T-cell (primary cell): ENCODE data around the gene BAIAP2. TPM values are rescaled to one million over a fixed set of nuclear protein-coding genes. Genes with fewer than 3 reads are reported as not detected.

Experiments
- ATAC-seq, 4 experiments: fragments of 200-7000 bp in 3 of 4; fragments of 150-1000 bp in 1 of 4; cut with Tn5 transposase; replicated peaks in 1 of 4; 1 replicate in 3 of 4; 2 replicates in 1 of 4; pipeline ENCODE4 v1.10.0; 2021; ENCODE audit warnings: moderate library complexity in 3 of 4, mild to moderate bottlenecking in 2 of 4, moderate number of reproducible peaks in 1 of 4
- CTCF ChIA-PET, 2 donors: fragments of 300-600 bp; sonication (Branson Sonifier 250); formaldehyde crosslinking; loops; one replicate each; lab custom pipeline; 2022; ENCODE audit warnings: antibody characterized with exemption in 2 of 2; lab: Charles Lee
- POLR2A ChIA-PET, 2 donors: fragments of 300-600 bp; sonication (Branson Sonifier 250); formaldehyde crosslinking; loops; one replicate each; lab custom pipeline; 2022; ENCODE audit warnings: antibody characterized with exemption in 2 of 2; lab: Charles Lee
- DNase-seq, 35 experiments: peaks; one replicate each; pipeline versions ENCODE4 v3.0.0 to v3.0.0-alpha.2; 2013 to 2023
- H3K27ac ChIP-seq: one replicate; pipeline ENCODE4 v1.5.1; 2013; ENCODE audit warnings: low read length
- H3K27me3 ChIP-seq, 2 experiments: replicated peaks in 1 of 2; 1 replicate in 1 of 2; 2 replicates in 1 of 2; pipeline versions ENCODE4 v1.6.1 to v1.7.0; 2013; ENCODE audit warnings: low read length in 1 of 2, mixed read lengths in 1 of 2; ENCODE audit not compliant: control insufficient read depth in 2 of 2, insufficient read depth in 2 of 2; ENCODE audit errors: extremely low read depth in 1 of 2
- H3K36me3 ChIP-seq, 2 donors: 1 replicate in 1 of 2; 2 replicates in 1 of 2; pipeline versions ENCODE4 v1.6.1 to v1.7.0; 2013; ENCODE audit warnings: low read length in 1 of 2; ENCODE audit not compliant: control insufficient read depth in 2 of 2, insufficient read depth in 1 of 2; ENCODE audit errors: extremely low read depth in 1 of 2
- H3K4me1 ChIP-seq, 2 experiments: 1 replicate in 1 of 2; 2 replicates in 1 of 2; pipeline versions ENCODE4 v1.6.1 to v1.7.0; 2013; ENCODE audit warnings: low read length in 2 of 2, mixed read lengths in 1 of 2; ENCODE audit not compliant: insufficient read depth in 2 of 2, control insufficient read depth in 1 of 2; ENCODE audit errors: extremely low read depth in 1 of 2
- H3K4me3 ChIP-seq, 2 donors: 1 replicate in 1 of 2; 2 replicates in 1 of 2; pipeline versions ENCODE4 v1.5.1 to v1.7.0; 2013; ENCODE audit warnings: mild to moderate bottlenecking in 2 of 2, low read length in 1 of 2, moderate library complexity in 1 of 2; ENCODE audit not compliant: control insufficient read depth in 1 of 2; ENCODE audit errors: extremely low read depth in 1 of 2
- H3K9me3 ChIP-seq: 2 replicates; pipeline ENCODE4 v1.7.0; 2013
- H3K27ac Mint-ChIP-seq, 2 donors: one replicate each; pipeline ENCODE4 v1.8.0; 2020 to 2021; ENCODE audit warnings: mild to moderate bottlenecking in 2 of 2, mixed read lengths in 2 of 2
- H3K27me3 Mint-ChIP-seq, 2 donors: one replicate each; pipeline ENCODE4 v1.8.0; 2021 to 2022; ENCODE audit warnings: mixed read lengths in 2 of 2
- H3K36me3 Mint-ChIP-seq: one replicate; pipeline ENCODE4 v1.8.0; 2021; ENCODE audit warnings: mixed read lengths
- H3K4me1 Mint-ChIP-seq, 3 donors: one replicate each; pipeline ENCODE4 v1.8.0; 2020 to 2022; ENCODE audit warnings: mixed read lengths in 3 of 3, mild to moderate bottlenecking in 1 of 3
- H3K4me3 Mint-ChIP-seq, 3 donors: one replicate each; pipeline ENCODE4 v1.8.0; 2020 to 2022; ENCODE audit warnings: mild to moderate bottlenecking in 3 of 3, mixed read lengths in 3 of 3, moderate library complexity in 3 of 3
- H3K9me3 Mint-ChIP-seq, 3 donors: one replicate each; pipeline ENCODE4 v1.8.0; 2020 to 2022; ENCODE audit warnings: mixed read lengths in 3 of 3
- WGBS: methylation state at CpG from one replicate; pipeline ENCODE4 v1.1.5; 2013; ENCODE audit warnings: missing lambda C conversion rate; ENCODE audit not compliant: insufficient coverage; 5-methylcytosine and 5-hydroxymethylcytosine counted together
- total RNA-seq, 35 experiments: library from RNA in 6 of 35; stranded (reverse) in 6 of 35; fragments of 120-200 nt in 1 of 35; gene quantifications; one replicate each; pipeline versions ENCODE4 v1.2.1 to v1.2.4 and lab custom pipeline; 2013 to 2026

Gene BAIAP2
- total RNA-seq, 5 donors from 2014 or later (not counting 1 experiment from before 2014, with no cell fraction given): 6.3 to 12.0 (median 10.1) TPM

GRCh38 chr17:81006891-81007290 lies 28.1 kb upstream of the BAIAP2 start:
- ChIA-PET POLR2A (interaction anchor here in 1 of 2 donors (1.1 kb wide), 1 partner anchor 10 kb away, joined by 3 read pairs; no protein-coding TSS in a partner anchor), CTCF (interaction anchor here in 1 of 2 donors (0.6 kb wide), 1 partner anchor 1254 kb away, joined by 6 read pairs; no protein-coding TSS in a partner anchor)
- ATAC-seq (no peak), DNase-seq (no peak)
- H3K4me3 Mint-ChIP-seq: no peak overlapping the region
- no peak overlapping the region for H3K27ac Mint-ChIP-seq
- H3K27me3 Mint-ChIP-seq: peaks cover 9 to 31% of the 10 kb centered on the region in 2 donors
- Histone ChIP-seq H3K36me3 (peaks cover 0 to 7% of the 10 kb centered on the region in 2 donors), H3K27me3 (peaks cover 2 to 45% of the 10 kb centered on the region in 2 experiments), H3K4me3 (no peak overlapping the region), H3K27ac (no peak overlapping the region), H3K4me1 (peaks cover 2 to 18% of the 10 kb centered on the region in 2 experiments), H3K9me3 (no peaks in the 10 kb centered on the region)
- WGBS: no CpG with 5 or more reads among the region's 10 CpGs
- peaks cover 7% of the 10 kb centered on the region for H3K36me3 Mint-ChIP-seq
- H3K9me3 Mint-ChIP-seq: peaks cover 3 to 6% (median 6%) of the 10 kb centered on the region in 3 donors
- peaks cover 12 to 19% (median 13%) of the 10 kb centered on the region in 3 donors for H3K4me1 Mint-ChIP-seq

- DNase-seq (no peak), ATAC-seq (no peak)
- no peak overlapping the region for H3K27ac Mint-ChIP-seq
- Histone ChIP-seq H3K4me3 (no peak overlapping the region), H3K9me3 (no peaks in the 10 kb centered on the region), H3K4me1 (peaks cover 2 to 18% of the 10 kb centered on the region in 2 experiments), H3K27ac (no peak overlapping the region), H3K36me3 (peaks cover 0 to 7% of the 10 kb centered on the region in 2 donors), H3K27me3 (peaks cover 2 to 45% of the 10 kb centered on the region in 2 experiments)
- CTCF ChIA-PET: no interaction called here
- WGBS: 85% methylated on average over 6 of the region's 11 CpGs
- POLR2A ChIA-PET: no interaction called here
- peaks cover 8% of the 10 kb centered on the region for H3K36me3 Mint-ChIP-seq
- H3K27me3 Mint-ChIP-seq: peaks cover 9 to 26% of the 10 kb centered on the region in 2 donors
- peaks cover 3 to 6% (median 6%) of the 10 kb centered on the region in 3 donors for H3K9me3 Mint-ChIP-seq
- no peak overlapping the region for H3K4me3 Mint-ChIP-seq
- H3K4me1 Mint-ChIP-seq: peaks cover 8 to 14% (median 12%) of the 10 kb centered on the region in 3 donors
Observed at GRCh38 chr17:81008140-81008539, 26.8 kb upstream of the BAIAP2 start.

- Mint-ChIP-seq H3K4me1 (peaks cover 5 to 8% (median 7%) of the 10 kb centered on the region in 3 donors), H3K4me3 (no peak overlapping the region), H3K27ac (no peak overlapping the region), H3K27me3 (peaks cover 9 to 20% of the 10 kb centered on the region in 2 donors), H3K9me3 (peaks cover 3 to 6% (median 6%) of the 10 kb centered on the region in 3 donors), H3K36me3 (peaks cover 8% of the 10 kb centered on the region)
- Histone ChIP-seq H3K4me3 (no peak overlapping the region), H3K4me1 (peaks cover 0 to 13% of the 10 kb centered on the region in 2 experiments), H3K27ac (no peak overlapping the region), H3K36me3 (peaks cover 0 to 7% of the 10 kb centered on the region in 2 donors), H3K27me3 (peaks cover 0 to 37% of the 10 kb centered on the region in 2 experiments), H3K9me3 (no peaks in the 10 kb centered on the region)
- DNase-seq (no peak), ATAC-seq (no peak)
- 53% methylated on average over 4 of the region's 14 CpGs for WGBS
- ChIA-PET CTCF (no interaction called here), POLR2A (interaction anchor here in 1 of 2 donors (0.6 kb wide), 1 partner anchor 631 kb away, joined by 8 read pairs; no protein-coding TSS in a partner anchor)
Observed at GRCh38 chr17:81009136-81009535, 25.8 kb upstream of the BAIAP2 start.

GRCh38 chr17:81010935-81011334 lies 24.0 kb upstream of the BAIAP2 start:
- Histone ChIP-seq H3K27ac (no peak overlapping the region), H3K27me3 (peaks cover 0 to 20% of the 10 kb centered on the region in 2 experiments), H3K36me3 (peaks cover 0 to 7% of the 10 kb centered on the region in 2 donors), H3K4me3 (no peak overlapping the region), H3K4me1 (peaks cover 0 to 3% of the 10 kb centered on the region in 2 experiments), H3K9me3 (no peaks in the 10 kb centered on the region)
- ATAC-seq (no peak), DNase-seq (no peak)
- peaks cover 3 to 11% (median 6%) of the 10 kb centered on the region in 3 donors for H3K9me3 Mint-ChIP-seq
- ChIA-PET POLR2A (no interaction called here), CTCF (no interaction called here)
- no peak overlapping the region for H3K27ac Mint-ChIP-seq
- peaks cover 0 to 5% (median 0%) of the 10 kb centered on the region in 3 donors for H3K4me1 Mint-ChIP-seq
- peaks cover 8% of the 10 kb centered on the region for H3K36me3 Mint-ChIP-seq
- WGBS: 82% methylated on average over 2 of the region's 2 CpGs
- peaks cover 4 to 11% of the 10 kb centered on the region in 2 donors for H3K27me3 Mint-ChIP-seq
- H3K4me3 Mint-ChIP-seq: no peak overlapping the region

- no CpG with 5 or more reads among the region's 3 CpGs for WGBS
- H3K27me3 Mint-ChIP-seq: peaks cover 2 to 4% of the 10 kb centered on the region in 2 donors
- Histone ChIP-seq H3K9me3 (no peaks in the 10 kb centered on the region), H3K27ac (no peak overlapping the region), H3K4me1 (peaks cover 0 to 5% of the 10 kb centered on the region in 2 experiments), H3K36me3 (peaks cover 0 to 7% of the 10 kb centered on the region in 2 donors), H3K4me3 (no peak overlapping the region), H3K27me3 (peaks cover 0 to 14% of the 10 kb centered on the region in 2 experiments)
- peaks cover 8% of the 10 kb centered on the region for H3K36me3 Mint-ChIP-seq
- H3K4me1 Mint-ChIP-seq: peaks cover 5 to 9% (median 5%) of the 10 kb centered on the region in 3 donors
- peaks cover 3 to 11% (median 6%) of the 10 kb centered on the region in 3 donors for H3K9me3 Mint-ChIP-seq
- ChIA-PET POLR2A (interaction anchor here in 1 of 2 donors (0.7 kb wide), 1 partner anchor 211 kb away, joined by 3 read pairs; no protein-coding TSS in a partner anchor), CTCF (interaction anchor here in 1 of 2 donors (0.7 kb wide), 1 partner anchor 84 kb away, joined by 4 read pairs; no protein-coding TSS in a partner anchor)
- ATAC-seq (no peak), DNase-seq (no peak)
- no peak overlapping the region for H3K4me3 Mint-ChIP-seq
- no peak overlapping the region for H3K27ac Mint-ChIP-seq
Observed at GRCh38 chr17:81011951-81012350, 23.0 kb upstream of the BAIAP2 start.

- H3K27ac Mint-ChIP-seq: no peak overlapping the region
- H3K9me3 Mint-ChIP-seq: peaks cover 3 to 11% (median 6%) of the 10 kb centered on the region in 3 donors
- peaks cover 0 to 14% of the 10 kb centered on the region in 2 experiments for H3K27me3 ChIP-seq
- peaks cover 9 to 12% (median 11%) of the 10 kb centered on the region in 3 donors for H3K4me1 Mint-ChIP-seq
- CTCF ChIA-PET: no interaction called here
- DNase-seq (no peak), ATAC-seq (no peak)
- H3K9me3 ChIP-seq: no peaks in the 10 kb centered on the region
- H3K36me3 Mint-ChIP-seq: peaks cover 8% of the 10 kb centered on the region
- H3K4me3 ChIP-seq: no peak overlapping the region
- H3K4me1 ChIP-seq: peaks cover 6 to 14% of the 10 kb centered on the region in 2 experiments
- peaks cover 0 to 7% of the 10 kb centered on the region in 2 donors for H3K36me3 ChIP-seq
- H3K27ac ChIP-seq: no peak overlapping the region
- 86% methylated on average over 7 of the region's 13 CpGs for WGBS
- POLR2A ChIA-PET: interaction anchor here in 1 of 2 donors (0.7 kb wide), 1 partner anchor 210 kb away, joined by 3 read pairs; no protein-coding TSS in a partner anchor
- no peak overlapping the region for H3K4me3 Mint-ChIP-seq
- peaks cover 0 to 4% of the 10 kb centered on the region in 2 donors for H3K27me3 Mint-ChIP-seq
Observed at GRCh38 chr17:81012574-81013447, 22.1 kb upstream of the BAIAP2 start.
